ENCODE results near the gene CASK.

- TF ChIP-seq EZH2 (optimal IDR thresholded peaks at IDR 0.05; ENCODE audit: low read depth, low read length) (no peak), EZH2phosphoT487 (IDR thresholded peaks at IDR 0.05; ENCODE audit: low read length) (no peak)
Observed at GRCh38 chrX:41970419-41970818, 47.1 kb upstream of the CASK start.
